ENCODE results near the gene NEURL4.

NEURL4 gene

GRCh38 chr17:7323731-7324437 is 5.3 kb downstream of the NEURL4 start:
- peak; percentile 78 for DNase-seq (ENCODE audit: low spot score)

DNA sequence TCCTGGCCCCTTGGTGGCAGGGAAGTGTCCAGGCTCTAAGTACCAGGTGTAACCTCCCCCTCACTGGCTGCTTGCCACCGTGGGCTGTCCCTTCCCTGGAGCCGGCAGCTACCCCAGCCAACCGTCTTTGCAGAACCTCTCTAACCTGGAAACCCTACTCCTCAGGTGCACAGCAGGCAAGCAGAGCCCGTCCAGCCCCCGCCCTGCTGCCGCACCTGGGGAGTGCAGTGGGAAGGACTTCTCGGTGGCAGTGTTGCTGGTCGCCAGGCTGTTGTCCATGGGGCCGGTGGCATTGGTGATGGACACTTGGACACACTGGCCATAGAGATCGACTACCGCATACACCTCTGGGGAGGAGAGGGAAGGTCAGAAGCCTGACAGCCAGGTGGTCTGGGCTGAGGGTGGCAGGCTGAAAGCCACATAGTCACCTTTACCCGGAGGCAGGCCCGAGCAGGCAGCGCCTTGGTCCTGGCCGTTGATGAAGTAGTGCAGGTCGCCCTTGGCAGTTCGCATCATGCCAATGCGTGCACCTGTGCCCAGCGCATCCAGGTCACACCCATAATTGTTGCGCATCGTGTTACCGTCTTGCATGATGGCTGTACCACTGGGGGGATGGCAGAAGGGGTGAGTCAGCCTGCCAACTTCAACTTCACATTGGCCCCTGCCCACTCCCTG is 6.5 kb downstream of the NEURL4 start:
- no peak for DNase-seq (ENCODE audit: low spot score)

DNA sequence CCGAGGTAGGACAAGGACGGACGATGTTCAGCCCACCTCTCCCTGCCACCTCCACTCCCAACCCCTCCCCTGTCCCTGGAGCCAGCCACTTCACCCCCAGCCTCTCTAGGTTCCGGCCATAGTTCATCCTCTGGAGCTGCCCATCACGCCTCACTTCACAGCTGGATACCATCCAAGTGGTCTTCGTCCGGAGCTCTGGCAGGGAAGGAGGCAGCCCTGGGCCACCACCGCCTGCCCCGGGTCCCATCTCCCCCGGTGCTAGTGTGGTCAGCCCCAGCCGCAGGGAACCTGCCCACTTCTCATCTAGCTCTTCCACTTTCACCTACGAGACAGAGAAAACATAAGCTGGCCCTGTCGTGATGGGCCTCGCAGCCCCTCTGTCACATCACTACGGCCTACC is 7.7 kb downstream of the NEURL4 start:
- DNase-seq (ENCODE audit: low spot score): no peak

DNA sequence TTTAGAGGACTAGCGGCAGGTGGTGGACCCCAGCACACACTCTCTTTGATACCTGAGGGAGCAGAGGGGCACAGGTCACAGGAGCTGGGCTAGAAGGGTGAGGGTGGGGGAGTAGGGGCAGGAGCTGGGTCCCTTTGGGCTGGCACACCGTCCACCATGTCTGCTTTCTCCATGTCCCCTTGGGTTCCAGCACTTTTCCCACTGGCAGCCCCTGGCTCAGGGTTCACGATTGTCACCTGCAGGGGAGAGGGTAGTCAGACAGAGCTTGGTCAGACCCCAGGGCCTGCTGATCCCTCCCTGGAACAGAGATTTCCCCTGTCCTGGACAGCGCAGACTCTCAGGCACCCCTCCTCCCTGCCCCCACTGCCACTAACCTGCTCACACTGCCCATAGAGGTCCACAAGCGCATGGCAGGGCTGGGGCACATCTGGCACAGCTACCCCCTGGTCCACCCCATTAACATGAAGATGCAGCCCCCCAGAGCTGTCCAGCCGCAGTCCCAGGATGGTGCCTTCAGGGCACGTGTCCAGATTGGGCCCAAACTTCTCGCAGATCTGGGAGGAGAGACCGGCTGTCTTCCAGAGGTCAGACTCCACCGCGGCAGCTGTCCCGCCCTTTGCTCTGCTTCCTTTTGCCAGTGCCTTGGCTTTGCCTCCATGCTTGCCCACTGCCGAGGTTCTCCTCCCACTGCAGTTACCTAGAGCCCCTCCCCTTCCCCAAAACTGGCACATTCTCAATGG is 10.8 kb downstream of the NEURL4 start:
- DNase-seq (ENCODE audit: low spot score): no peak

DNA sequence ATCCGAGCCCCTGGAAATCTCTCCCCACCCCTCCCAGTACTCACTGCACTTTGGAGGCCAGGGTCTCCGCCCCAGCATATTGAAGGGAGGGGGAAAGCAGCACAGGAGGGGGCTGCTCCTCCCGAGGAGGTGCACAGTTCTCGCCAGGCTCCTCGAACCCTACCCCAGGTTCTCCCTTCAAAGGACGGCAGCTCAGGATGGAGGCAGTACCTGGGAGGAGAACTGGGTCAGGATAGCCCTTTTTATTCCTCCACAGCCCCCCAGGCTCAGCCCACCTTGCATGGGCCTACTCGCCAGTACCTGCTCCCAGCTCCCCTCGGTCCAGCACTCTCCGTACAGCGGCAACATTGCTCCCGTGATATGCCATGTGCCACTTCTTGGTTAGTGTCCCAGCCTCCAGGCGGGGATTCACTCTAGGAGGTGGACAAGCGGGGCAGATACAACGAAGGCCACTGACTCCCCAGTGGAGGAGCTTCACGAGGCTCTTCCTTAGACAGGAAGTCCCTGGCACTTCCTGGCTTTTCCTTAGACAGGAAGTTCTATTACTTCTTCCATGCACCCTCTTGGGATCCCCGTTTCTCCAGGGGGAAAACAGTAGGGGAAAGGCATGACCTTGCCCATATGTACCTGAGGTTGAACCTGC is 11.9 kb downstream of the NEURL4 start:
- DNase-seq (ENCODE audit: low spot score): no peak

- DNase-seq (ENCODE audit: low spot score): no peak
Observed at GRCh38 chr17:7315570-7316235, 13.4 kb downstream of the NEURL4 start.

DNA sequence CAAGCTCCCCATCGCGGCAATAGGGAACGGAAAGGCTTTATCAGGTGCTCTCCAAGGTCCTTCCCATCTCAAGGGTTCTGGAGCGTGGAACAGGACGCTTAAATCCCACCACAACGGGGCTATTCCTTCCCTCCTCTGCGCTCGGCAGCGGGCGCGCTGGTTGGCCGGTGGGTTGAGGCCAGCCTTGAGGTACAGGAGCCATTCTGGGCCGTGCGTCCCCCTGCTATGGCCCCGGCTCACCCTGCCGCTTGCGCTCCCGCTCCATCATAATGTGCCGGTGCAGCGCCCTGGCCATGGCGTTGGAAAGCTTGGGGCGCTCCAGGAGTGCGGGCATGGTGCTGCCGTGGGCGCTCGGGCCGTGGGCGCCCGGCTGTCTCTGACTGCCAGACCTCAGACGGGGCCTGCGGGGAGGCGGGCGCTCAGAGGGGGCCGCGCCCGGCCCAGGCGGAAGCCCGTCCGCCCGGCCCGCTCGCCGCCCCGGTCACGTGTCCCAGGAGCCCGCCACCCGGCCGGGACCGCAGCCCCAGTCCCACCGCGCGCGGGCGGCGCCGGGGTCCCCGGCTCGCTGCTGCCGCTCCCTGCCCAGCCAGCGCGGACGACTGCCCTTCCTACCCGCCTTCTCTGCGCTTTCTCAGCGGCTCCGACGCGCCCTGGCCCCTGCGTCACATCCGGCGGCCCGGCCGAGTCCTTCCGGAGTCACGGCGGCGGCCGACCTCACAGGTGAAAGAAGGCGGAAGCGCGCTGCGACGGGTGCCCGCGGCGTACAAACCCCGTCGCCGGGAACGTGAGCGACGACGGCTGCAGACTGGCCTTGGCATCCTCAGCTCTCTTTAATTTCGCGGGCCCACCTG is 14.2 kb downstream of the NEURL4 start, which contains the start of gene GPS2:
Gene GPS2, minus strand, starts transcription at position 642 of the 851 bp plus-strand sequence. Its CDS starts 308 bp downstream, at position 334.
- peak; percentile 93 for DNase-seq (ENCODE audit: low spot score)

DNA sequence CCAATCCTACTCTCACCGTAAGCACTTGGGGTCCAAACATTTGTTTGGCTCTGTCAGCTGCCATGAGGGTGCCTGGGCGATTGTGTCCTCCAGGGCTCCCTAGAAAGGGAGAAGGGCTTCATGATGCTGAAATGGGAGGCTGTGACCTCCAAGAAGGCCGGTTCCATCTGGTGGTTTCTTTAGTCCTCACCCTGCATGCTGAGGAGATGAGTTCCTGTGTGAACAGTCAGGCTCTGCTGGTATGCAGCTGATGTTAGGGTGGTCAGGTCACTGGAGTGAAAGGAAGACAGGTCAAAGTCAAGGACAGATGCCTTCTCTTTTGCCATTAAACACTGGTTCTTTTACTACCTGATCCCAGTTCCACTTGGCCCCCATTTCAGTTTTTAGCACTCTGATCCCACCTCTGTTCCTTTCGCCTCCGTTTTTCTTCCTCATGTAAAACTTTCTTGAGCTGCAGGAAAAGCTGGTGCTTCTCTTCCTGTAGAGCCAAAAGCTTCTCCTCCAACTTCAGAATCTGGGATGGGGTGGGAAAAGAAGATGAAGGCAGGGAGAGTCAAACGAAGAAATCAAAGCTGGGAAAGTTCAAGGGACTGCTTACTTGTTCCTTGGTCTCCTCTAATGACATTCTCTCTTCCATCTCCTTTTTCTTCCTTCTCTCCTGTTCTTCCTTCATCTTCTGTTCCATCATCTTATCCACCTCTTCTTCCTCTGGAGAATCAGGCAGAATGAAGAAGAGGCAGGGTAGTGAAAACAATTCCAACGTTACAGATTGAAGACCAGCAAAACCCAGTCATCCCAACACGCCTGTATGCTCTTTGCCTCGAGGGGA is 15.0 kb downstream of the NEURL4 start:
- peak; percentile 61 for DNase-seq (ENCODE audit: low spot score)

- no peak for DNase-seq (ENCODE audit: low spot score)
Observed at GRCh38 chr17:7313088-7313889, 15.8 kb downstream of the NEURL4 start.

DNA sequence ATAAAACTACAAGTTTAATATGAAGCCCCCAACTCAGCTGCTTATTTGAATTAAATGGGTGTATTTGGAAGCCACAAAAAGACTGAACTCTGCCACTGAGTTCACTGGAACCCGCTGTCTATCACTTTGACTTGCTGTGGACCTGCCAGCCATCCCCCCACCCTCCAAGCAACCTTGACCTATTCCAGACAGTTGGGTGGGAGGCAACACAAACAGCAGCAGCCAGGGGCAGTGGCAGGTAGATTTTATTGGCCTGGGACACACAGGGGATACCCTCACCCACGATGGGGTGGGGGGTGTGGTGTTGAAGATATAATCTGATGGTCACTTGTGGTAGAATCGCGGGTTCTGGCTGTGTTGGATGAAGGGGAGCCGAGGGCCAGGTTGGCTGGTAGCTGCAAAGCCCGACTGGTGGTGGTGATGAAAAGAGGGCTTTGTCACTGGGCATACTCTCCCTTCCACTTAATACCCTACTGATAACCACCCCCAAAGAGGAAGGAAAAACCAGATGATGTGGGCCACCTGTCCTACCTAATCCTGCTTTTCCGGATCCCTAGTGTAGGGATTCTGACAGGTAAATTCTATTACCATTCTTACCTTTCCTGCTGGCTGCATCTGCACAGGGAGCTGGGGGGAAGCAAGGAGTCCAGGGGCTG is 16.6 kb downstream of the NEURL4 start:
- DNase-seq (ENCODE audit: low spot score): no peak

GRCh38 chr17:7311110-7311705 is 17.9 kb downstream of the NEURL4 start:
- no peak for DNase-seq (ENCODE audit: low spot score)

DNA sequence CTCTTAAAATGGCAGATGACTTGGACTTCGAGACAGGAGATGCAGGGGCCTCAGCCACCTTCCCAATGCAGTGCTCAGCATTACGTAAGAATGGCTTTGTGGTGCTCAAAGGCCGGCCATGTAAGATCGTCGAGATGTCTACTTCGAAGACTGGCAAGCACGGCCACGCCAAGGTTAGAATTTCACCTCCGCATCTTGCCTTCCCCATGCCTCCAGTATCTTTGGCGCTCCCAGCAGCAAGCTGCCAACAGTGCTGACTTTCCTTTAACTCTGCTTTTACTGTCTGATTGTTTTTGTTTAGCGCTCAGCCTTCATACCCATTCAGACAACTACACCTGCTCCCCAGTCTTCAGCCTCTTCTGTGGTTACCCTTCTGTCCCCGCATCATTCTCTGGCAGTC is 19.5 kb downstream of the NEURL4 start:
- DNase-seq (ENCODE audit: low spot score): no peak

- DNase-seq (ENCODE audit: low spot score): peak; percentile 86
Observed at GRCh38 chr17:7308625-7309433, 20.3 kb downstream of the NEURL4 start.

GRCh38 chr17:7307686-7308624 is 21.2 kb downstream of the NEURL4 start:
- peak; percentile 68 for DNase-seq (ENCODE audit: low spot score)

DNA sequence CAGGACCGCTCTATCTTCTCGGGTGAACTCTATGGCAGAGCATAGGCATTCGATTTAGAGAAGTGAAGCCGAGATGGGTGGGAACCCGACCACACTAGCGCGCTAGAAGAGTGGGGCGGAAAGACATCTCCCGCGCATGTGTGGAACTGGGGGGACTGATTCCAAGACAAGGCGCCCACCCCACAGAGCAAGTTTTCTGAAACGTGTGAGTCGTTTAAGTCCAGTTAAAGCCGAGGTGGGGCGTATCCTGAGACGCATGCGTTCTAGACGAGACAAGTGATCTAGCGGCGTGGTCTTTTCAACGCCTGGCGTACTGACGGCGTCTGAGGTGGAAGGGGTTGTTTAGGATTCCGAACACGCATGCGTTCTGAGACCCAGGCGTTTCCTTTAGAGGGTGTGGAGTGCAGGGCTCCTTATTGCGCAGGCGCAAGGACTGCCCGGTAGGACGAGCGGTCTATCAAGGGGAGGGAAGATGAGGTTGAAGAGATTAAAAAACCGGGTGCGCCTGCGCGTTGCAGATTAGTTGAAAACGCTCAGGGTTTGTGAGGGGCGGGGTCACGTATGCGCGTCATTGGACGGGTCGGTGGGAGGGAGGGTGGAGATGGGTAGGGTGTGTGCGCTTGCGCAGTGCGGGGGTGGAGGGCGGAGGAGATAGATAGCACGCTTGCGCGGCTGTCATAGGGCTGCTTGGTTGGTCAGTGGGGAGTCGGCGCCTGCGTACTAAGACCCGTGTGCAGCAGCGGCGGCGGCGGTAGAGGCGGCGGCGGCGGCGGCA is 22.0 kb downstream of the NEURL4 start, which contains the start of gene EIF5A:
Gene EIF5A, plus strand, starts transcription at position 718 of the 775 bp plus-strand sequence. CDS start 2,008 bp downstream, outside the sequence.
- peak; percentile 100 for DNase-seq (ENCODE audit: low spot score)

Data from AG08396 (cell line).